HepG2 (cell line): ENCODE measurements around the gene POLRMT. TPM values are rescaled to one million over a fixed set of nuclear protein-coding genes. Genes with fewer than 3 reads are reported as not detected.

ENCODE experiments used
- BCL6 ChIP-seq: IDR thresholded peaks from 2 replicates; pipeline ENCODE4 v1.6.1; 2016; ENCODE audit warnings: missing genetic modification reagents, missing compliant biosample characterization
- CREB3 ChIP-seq: sonication (generic); formaldehyde crosslinking; IDR thresholded peaks from 2 replicates; pipeline ENCODE4 v1.5.0; 2020; ENCODE audit warnings: missing genetic modification reagents
- GZF1 ChIP-seq: sonication (generic); formaldehyde crosslinking; IDR thresholded peaks from 2 replicates; pipeline ENCODE4 v1.5.1; 2020; ENCODE audit warnings: mild to moderate bottlenecking, missing genetic modification reagents
- HOXD1 ChIP-seq: sonication (generic); formaldehyde crosslinking; IDR thresholded peaks from 2 replicates; pipeline ENCODE4 v1.5.0; 2020; ENCODE audit warnings: missing genetic modification reagents
- MIER3 ChIP-seq: IDR thresholded peaks from 2 replicates; pipeline ENCODE4 v1.6.1; 2016; ENCODE audit warnings: missing compliant biosample characterization, borderline replicate concordance
- MXD4 ChIP-seq: IDR thresholded peaks from 2 replicates; pipeline ENCODE4 v1.6.1; 2016; ENCODE audit warnings: mild to moderate bottlenecking, missing biosample characterization, missing genetic modification reagents
- NAIF1 ChIP-seq: sonication (generic); formaldehyde crosslinking; IDR thresholded peaks from 2 replicates; pipeline ENCODE4 v1.5.0; 2020; ENCODE audit warnings: mild to moderate bottlenecking, missing genetic modification reagents, borderline replicate concordance
- NFATC3 ChIP-seq: sonication (generic); formaldehyde crosslinking; IDR thresholded peaks from 2 replicates; pipeline ENCODE4 v1.5.1; 2020; ENCODE audit warnings: mild to moderate bottlenecking, missing genetic modification reagents
- NFE2L2 ChIP-seq: fragments of 150-350 bp; IDR thresholded peaks from 2 replicates; pipeline ENCODE4 v1.6.1; 2014; ENCODE audit warnings: low read length
- NFKB2 ChIP-seq: sonication (generic); formaldehyde crosslinking; IDR thresholded peaks from 2 replicates; pipeline ENCODE4 v1.4.0; 2020; ENCODE audit warnings: missing genetic modification reagents, borderline replicate concordance
- NFKBIZ ChIP-seq: IDR thresholded peaks from 2 replicates; pipeline ENCODE4 v1.6.1; 2018; ENCODE audit warnings: missing genetic modification reagents, missing compliant biosample characterization
- NR3C1 ChIP-seq: sonication (generic); formaldehyde crosslinking; IDR thresholded peaks from 2 replicates; pipeline ENCODE4 v1.4.0; 2020; ENCODE audit warnings: missing genetic modification reagents
- POLR2AphosphoS2 ChIP-seq: IDR thresholded peaks from 2 replicates; pipeline ENCODE4 v1.6.1; 2011; ENCODE audit warnings: low read depth, low read length, improper control_type of control experiment
- RCOR2 ChIP-seq: IDR thresholded peaks from 2 replicates; pipeline ENCODE4 v1.6.1; 2016; ENCODE audit warnings: missing biosample characterization, missing genetic modification reagents
- RELA ChIP-seq: sonication (generic); formaldehyde crosslinking; IDR thresholded peaks from 2 replicates; pipeline ENCODE4 v1.4.0; 2020; ENCODE audit warnings: missing genetic modification reagents
- RFX1 ChIP-seq: fragments of 450-650 bp; IDR thresholded peaks from 2 replicates; pipeline ENCODE4 v1.6.1; 2017
- RXRA ChIP-seq: sonication (generic); formaldehyde crosslinking; IDR thresholded peaks from 2 replicates; pipeline ENCODE4 v1.5.1; 2020; ENCODE audit warnings: missing genetic modification reagents
- TBX3 ChIP-seq: fragments of 450-650 bp; IDR thresholded peaks from 2 replicates; pipeline ENCODE4 v1.6.1; 2017; ENCODE audit warnings: antibody characterized with exemption, mild to moderate bottlenecking, inconsistent platforms, borderline replicate concordance
- TCF7L2 ChIP-seq: IDR thresholded peaks from 2 replicates; pipeline ENCODE4 v1.6.1; 2011; ENCODE audit warnings: mild to moderate bottlenecking, low read depth, low read length, moderate library complexity
- ZMYM3 ChIP-seq: sonication (generic); formaldehyde crosslinking; IDR thresholded peaks from 2 replicates; pipeline ENCODE4 v1.5.1; 2020; ENCODE audit warnings: mild to moderate bottlenecking, missing genetic modification reagents
- ZNF143 ChIP-seq: sonication (generic); formaldehyde crosslinking; IDR thresholded peaks from 2 replicates; pipeline ENCODE4 v1.4.0; 2020; ENCODE audit warnings: missing genetic modification reagents
- ZNF234 ChIP-seq: sonication (generic); formaldehyde crosslinking; conservative IDR thresholded peaks from 2 replicates; pipeline ENCODE4 v1.5.1; 2020; ENCODE audit warnings: mild to moderate bottlenecking, missing genetic modification reagents
- ZNF282 ChIP-seq: fragments of 450-650 bp; IDR thresholded peaks from 2 replicates; pipeline ENCODE4 v1.6.1; 2018; ENCODE audit not compliant: partially characterized antibody
- ZNF329 ChIP-seq: sonication (generic); formaldehyde crosslinking; IDR thresholded peaks from 2 replicates; pipeline ENCODE4 v1.9.0; 2021; ENCODE audit warnings: low read depth, mild to moderate bottlenecking, missing genetic modification reagents
- ZNF335 ChIP-seq: sonication (generic); formaldehyde crosslinking; IDR thresholded peaks from 2 replicates; pipeline ENCODE4 v1.4.0; 2020; ENCODE audit warnings: missing genetic modification reagents
- ZNF572 ChIP-seq: sonication (generic); formaldehyde crosslinking; IDR thresholded peaks from 2 replicates; pipeline ENCODE4 v1.5.1; 2020; ENCODE audit warnings: mild to moderate bottlenecking, missing genetic modification reagents
- ZNF589 ChIP-seq: sonication (generic); formaldehyde crosslinking; conservative IDR thresholded peaks from 2 replicates; pipeline ENCODE4 v1.8.0; 2022; ENCODE audit warnings: mild to moderate bottlenecking, moderate library complexity, missing genetic modification reagents
- ZNF619 ChIP-seq: sonication (generic); formaldehyde crosslinking; IDR thresholded peaks from 2 replicates; pipeline ENCODE4 v1.4.0; 2020; ENCODE audit warnings: mild to moderate bottlenecking, missing genetic modification reagents
- ZNF761 ChIP-seq: sonication (generic); formaldehyde crosslinking; conservative IDR thresholded peaks from 2 replicates; pipeline ENCODE4 v1.4.0; 2020; ENCODE audit warnings: mild to moderate bottlenecking, missing genetic modification reagents
- ZNF792 ChIP-seq: IDR thresholded peaks from 2 replicates; pipeline ENCODE4 v1.6.1; 2016
- ZUFSP ChIP-seq: sonication (generic); formaldehyde crosslinking; IDR thresholded peaks from 2 replicates; pipeline ENCODE4 v1.9.0; 2021; ENCODE audit warnings: missing genetic modification reagents, mild to moderate bottlenecking, borderline replicate concordance
- polyA plus RNA-seq, 8 experiments: library from polyadenylated mRNA; depleted of rRNA in 3 of 8; stranded (reverse) in 7 of 8; unstranded in 1 of 8; fragments of >200 nt; fragmentation: Illumina TruSeq in 4 of 8; extraction: Trizol in 4 of 8; gene quantifications; 2 replicates each; pipeline versions ENCODE4 v1.2.1 to v1.2.3, GENCODE V29; 2011 to 2016; ENCODE audit warnings: low read depth in 4 of 8, missing spikeins in 1 of 8, mixed read lengths in 1 of 8; ENCODE audit not compliant: insufficient read depth in 1 of 8
- total RNA-seq, 5 experiments: library from RNA; depleted of rRNA; stranded (reverse); fragments of >200 nt; fragmentation: Illumina TruSeq; extraction: Trizol; gene quantifications; 2 replicates each; pipeline ENCODE4 v1.2.3, GENCODE V29; 2016; ENCODE audit warnings: low read depth in 1 of 5
- TF ChIP-seq, protein P1 (sequence below): sonication (generic); formaldehyde crosslinking; IDR thresholded peaks from 2 replicates; pipeline ENCODE4 v1.5.0; 2020; ENCODE audit warnings: missing genetic modification reagents, mild to moderate bottlenecking, borderline replicate concordance

The POLRMT gene
- total and polyA plus RNA-seq, 2 of the 13 experiments (the other 11 are each of a cell fraction or from before 2014, with no cell fraction given) = 78.0 to 101 TPM

DNA sequence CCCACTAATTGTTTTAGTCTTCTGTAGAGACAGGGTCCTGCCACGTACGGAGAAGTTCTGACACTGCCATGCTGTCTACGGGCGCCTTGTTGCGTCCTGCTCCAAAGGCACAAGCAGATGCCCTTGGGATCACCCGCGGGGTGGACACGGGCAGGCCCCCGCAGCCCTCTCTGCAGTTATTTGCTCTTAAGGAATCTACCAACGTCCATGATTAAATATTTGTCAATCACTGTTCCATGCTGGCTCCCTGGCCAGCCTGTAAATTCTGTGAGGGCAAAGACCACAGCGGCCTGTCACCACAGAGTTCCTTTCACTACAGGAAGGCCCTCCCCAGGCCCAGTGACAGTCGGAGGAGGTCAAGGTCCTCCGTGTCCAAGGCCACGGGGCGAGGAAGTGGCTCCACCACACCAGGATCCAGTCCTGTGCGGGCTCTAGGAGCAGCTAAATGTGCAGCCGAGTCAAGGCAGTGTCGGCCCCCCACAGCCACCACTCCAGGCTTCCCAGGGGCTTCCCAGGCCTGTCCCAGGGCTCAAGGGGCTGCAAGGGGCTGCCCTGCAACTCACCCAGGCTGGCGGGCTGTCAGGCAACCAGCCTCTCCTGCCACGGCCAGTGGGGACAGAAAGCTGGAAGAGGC lies 27.6 kb upstream of the POLRMT start (continued):
- peak; percentile 36; the same call in 1 of the 2 replicates for TF ChIP-seq ZMYM3
- no peak for TF ChIP-seq TCF7L2
- no peak for TF ChIP-seq ZNF234 (CRISPR knock-in tag)
- TF ChIP-seq RXRA (CRISPR knock-in tag) = peak; percentile 95
- TF ChIP-seq, protein P1, sequence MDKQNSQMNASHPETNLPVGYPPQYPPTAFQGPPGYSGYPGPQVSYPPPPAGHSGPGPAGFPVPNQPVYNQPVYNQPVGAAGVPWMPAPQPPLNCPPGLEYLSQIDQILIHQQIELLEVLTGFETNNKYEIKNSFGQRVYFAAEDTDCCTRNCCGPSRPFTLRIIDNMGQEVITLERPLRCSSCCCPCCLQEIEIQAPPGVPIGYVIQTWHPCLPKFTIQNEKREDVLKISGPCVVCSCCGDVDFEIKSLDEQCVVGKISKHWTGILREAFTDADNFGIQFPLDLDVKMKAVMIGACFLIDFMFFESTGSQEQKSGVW = no peak
- peak; percentile 82 for TF ChIP-seq MXD4 (CRISPR knock-in tag)
- TF ChIP-seq ZNF792 (CRISPR knock-in tag) = peak; percentile 53; the same call in 1 of the 2 replicates
- peak; percentile 66; the same call in 1 of the 2 replicates for TF ChIP-seq NFKB2
- TF ChIP-seq NR3C1 (CRISPR knock-in tag) = no peak
- TF ChIP-seq HOXD1 (CRISPR knock-in tag) = 0 out of 2 replicates have a peak, but pooled peaks have one; percentile 39
- 0 out of 2 replicates have a peak, but pooled peaks have one; percentile 5 for TF ChIP-seq ZNF329 (CRISPR knock-in tag)
- TF ChIP-seq TBX3 = no peak
- peak; percentile 89 for TF ChIP-seq BCL6 (CRISPR knock-in tag)
- TF ChIP-seq ZUFSP (CRISPR knock-in tag) = no peak
- TF ChIP-seq ZNF761 (CRISPR knock-in tag) = no peak
- peak; percentile 74; the same call in 1 of the 2 replicates for TF ChIP-seq NFKBIZ (CRISPR knock-in tag)
- no peak for TF ChIP-seq NAIF1 (CRISPR knock-in tag)
- TF ChIP-seq ZNF589 (CRISPR knock-in tag) = 0 out of 2 replicates have a peak, but pooled peaks have one; percentile 63
- TF ChIP-seq MIER3 (CRISPR knock-in tag) = peak; percentile 72; the same call in 1 of the 2 replicates
- TF ChIP-seq RELA (CRISPR knock-in tag) = no peak
- no peak for TF ChIP-seq ZNF335 (CRISPR knock-in tag)
- 0 out of 2 replicates have a peak, but pooled peaks have one; percentile 55 for TF ChIP-seq GZF1 (CRISPR knock-in tag)
- no peak for TF ChIP-seq ZNF572 (CRISPR knock-in tag)
- peak; percentile 55 for TF ChIP-seq ZNF143 (CRISPR knock-in tag)
- TF ChIP-seq RFX1 = no peak
- 0 out of 2 replicates have a peak, but pooled peaks have one; percentile 37 for TF ChIP-seq CREB3 (CRISPR knock-in tag)
- TF ChIP-seq ZNF619 (CRISPR knock-in tag) = no peak
- no peak for TF ChIP-seq NFE2L2
- no peak; the same call in 1 of the 2 replicates for TF ChIP-seq POLR2AphosphoS2
- no peak for TF ChIP-seq ZNF282
- peak; percentile 59; the same call in 1 of the 2 replicates for TF ChIP-seq RCOR2 (CRISPR knock-in tag)
- TF ChIP-seq NFATC3 = no peak
